Measurements from ENCODE around the gene DAB1. TPM values are rescaled to one million over a fixed set of nuclear protein-coding genes. Genes with fewer than 3 reads are reported as not detected.

The DAB1 gene
- under 0.01 TPM in 1 of 2 replicates, not detected in the other for total RNA-seq

DNA sequence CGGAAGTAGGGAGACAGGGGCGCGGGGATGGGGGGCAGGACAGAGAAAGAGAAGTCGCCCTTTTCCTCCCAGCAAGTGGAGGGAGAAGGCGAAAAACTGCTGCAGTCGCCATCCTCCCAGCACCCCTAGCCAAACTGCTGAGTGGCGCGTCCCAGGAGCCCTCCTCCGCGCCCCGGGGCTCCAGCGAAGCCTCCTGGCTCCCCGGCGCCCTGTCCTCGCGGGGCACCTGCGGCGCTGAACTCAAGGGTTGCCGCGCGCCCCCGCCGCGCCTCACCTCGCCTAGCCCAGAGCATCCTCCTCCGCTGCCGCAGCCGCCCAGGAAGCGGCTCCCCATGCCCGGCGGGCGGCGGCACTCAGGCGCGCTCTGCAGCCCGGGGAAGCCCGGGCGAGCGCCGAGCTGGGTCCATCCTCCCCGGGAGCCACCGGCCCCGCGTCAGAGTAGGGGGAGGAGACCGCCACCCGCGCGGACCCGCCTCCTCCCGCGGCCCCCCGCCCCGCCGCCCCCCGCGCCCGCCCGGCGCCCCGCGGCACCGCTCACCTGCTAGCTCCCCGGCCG lies at the start of gene DAB1:
TSS of gene DAB1 (minus strand) at position 405 of the 556 bp plus-strand sequence. CDS start 133,030 bp downstream, outside the sequence.

GRCh38 chr1:56965916-56966697 lies 457.8 kb downstream of the DAB1 start, which contains the start of gene C8B:
Gene C8B (minus strand): TSS chr1:56966015. CDS start chr1:56965948, 67 bp downstream.

